Stimulated activated CD4-positive, alpha-beta T cell treated with anti-CD3 and anti-CD28 coated beads, Interleukin-1b, Interleukin-23, amount 100 ng/mL, for 4 hours (primary cell): ENCODE results near the gene FTO.

Source experiments
- DNase-seq, 2 donors: peaks; one replicate each; pipeline ENCODE4 v3.0.0-alpha.2; 2020; ENCODE audit warnings: low read depth in 2 of 2

Gene FTO

DNA sequence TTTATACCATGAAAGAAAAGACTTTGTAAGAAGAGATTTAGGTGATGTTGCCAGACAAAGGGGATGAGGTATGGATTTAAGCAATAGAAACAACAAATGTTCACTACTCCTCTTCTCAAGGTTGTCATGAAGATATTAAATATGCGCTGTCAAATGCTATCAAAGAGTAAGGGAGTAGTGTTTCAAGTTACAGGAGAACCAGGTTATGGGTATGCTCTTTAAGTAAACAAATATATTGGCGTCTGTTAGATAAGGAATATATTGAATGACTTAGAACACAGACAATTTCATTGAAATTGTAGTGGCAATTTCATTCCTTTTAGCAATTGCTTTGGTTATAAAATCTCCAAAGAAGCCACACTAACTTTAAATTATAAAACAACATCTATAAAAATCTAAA is 229.0 kb downstream of the FTO start:
- DNase-seq: no peak

- DNase-seq: no peak
Observed at GRCh38 chr16:53933407-53933806, 229.5 kb downstream of the FTO start.

GRCh38 chr16:53936052-53936451 is 232.1 kb downstream of the FTO start:
- DNase-seq: no peak

GRCh38 chr16:53936529-53936928 is 232.6 kb downstream of the FTO start:
- DNase-seq: no peak

DNA sequence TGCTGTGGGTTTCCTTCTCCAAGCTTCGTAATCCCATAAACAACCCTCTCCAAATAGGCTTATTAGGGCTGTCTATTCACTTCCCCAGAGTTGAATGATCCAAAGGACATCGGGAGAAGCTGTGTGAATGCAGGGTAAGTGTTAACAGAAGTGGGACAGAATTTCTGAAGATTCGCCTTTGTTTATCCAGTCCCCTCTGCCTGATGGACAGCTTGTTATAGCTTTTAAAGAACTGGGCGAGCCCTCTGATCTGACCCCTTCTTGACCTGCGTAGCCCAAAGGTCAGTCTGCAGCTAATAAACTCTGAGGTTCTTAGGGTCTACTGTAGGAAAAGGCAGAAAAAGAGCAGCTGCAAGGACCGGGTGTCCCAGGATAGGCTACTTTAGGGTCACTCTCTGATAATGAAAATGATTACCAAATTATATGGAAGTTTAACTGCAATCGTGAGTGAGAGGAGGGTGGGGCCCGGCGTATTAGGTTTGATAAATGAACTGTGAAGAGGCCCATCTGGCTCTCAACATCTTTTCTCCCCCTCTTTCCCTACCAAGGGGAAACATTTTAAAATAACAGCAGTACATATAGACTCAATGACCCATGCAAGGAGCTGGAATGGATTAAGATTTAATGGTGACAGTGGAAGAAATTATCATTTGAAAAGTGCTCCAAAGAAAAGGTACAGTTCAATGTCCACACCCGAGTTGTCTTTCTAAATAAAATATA is 233.4 kb downstream of the FTO start:
- DNase-seq: no peak

GRCh38 chr16:53944025-53944424 is 240.1 kb downstream of the FTO start:
- DNase-seq: no peak

DNA sequence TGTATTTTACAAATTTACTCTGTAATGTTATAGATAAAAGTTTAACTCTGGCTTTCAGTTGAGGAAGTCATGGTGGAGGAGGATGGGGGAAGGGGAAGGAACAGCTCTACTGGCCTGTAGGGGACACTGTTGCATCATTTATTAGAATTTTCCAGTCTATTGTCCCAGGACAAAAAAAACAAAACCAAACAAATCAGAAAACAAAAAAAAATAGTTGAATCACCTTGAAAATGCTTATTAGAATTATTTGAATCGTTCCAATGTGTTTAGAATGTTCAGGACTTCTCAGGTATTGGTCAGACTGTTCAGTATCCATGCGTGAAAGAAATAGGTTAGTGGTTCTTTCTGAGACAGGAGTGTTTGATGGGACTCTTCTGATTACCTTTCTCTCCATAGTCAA is 242.0 kb downstream of the FTO start:
- DNase-seq: no peak

- no peak for DNase-seq
Observed at GRCh38 chr16:53946746-53947386, 242.9 kb downstream of the FTO start.

- DNase-seq: no peak
Observed at GRCh38 chr16:53947642-53948041, 243.7 kb downstream of the FTO start.

GRCh38 chr16:53948326-53948725 is 244.4 kb downstream of the FTO start:
- no peak for DNase-seq

- DNase-seq: no peak
Observed at GRCh38 chr16:53948734-53949430, 244.9 kb downstream of the FTO start.

GRCh38 chr16:53949715-53950410 is 245.9 kb downstream of the FTO start:
- DNase-seq: no peak

DNA sequence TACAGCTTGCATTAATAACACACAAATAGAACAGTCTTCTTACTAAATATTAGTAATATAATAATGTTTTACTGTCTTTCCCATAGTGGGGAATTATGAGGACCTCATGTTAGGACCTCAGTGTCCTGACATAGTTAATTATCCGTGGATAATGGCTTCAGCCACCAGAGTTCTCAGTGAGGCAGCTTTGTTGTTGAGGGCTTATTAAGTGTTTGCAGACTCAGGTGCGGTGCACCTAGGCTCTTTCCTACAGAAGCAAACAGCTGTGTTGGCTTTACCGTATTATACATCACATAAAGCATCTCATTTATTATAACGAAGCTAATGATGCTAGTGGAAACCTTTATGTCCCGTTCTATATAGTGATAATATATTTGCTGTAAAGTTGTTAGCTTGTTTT is 246.7 kb downstream of the FTO start:
- DNase-seq: no peak

- no peak for DNase-seq
Observed at GRCh38 chr16:53952215-53953208, 248.6 kb downstream of the FTO start.

GRCh38 chr16:53953336-53953735 is 249.4 kb downstream of the FTO start:
- no peak for DNase-seq

GRCh38 chr16:53955221-53955875 is 251.4 kb downstream of the FTO start:
- no peak for DNase-seq

DNA sequence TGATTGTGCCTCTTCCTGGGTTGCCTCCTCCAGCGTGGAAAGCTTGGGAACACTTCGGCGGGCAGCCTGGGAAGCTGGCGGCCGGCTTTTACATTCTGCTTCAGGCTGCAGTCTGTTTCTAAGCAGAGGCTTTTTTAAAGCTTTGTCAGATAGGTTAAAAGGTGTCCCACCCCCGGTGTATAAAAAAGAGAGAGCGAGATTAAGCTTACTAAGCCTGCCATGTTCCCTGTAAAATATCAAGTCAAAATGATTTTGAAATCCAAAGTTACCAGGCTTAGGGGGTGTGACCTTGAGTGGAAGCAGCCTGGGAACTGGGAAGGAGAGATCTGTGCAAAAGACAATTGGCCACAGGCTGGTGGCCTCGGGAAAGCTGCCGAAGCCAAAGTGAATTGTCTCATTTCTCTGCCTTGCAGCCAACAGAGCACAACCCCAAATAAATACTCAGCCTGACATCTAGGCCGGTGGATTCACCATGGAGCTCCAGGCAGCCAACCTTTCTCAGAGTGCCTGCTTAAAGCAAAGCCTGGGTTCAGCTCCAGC is 254.5 kb downstream of the FTO start:
- DNase-seq: no peak

DNA sequence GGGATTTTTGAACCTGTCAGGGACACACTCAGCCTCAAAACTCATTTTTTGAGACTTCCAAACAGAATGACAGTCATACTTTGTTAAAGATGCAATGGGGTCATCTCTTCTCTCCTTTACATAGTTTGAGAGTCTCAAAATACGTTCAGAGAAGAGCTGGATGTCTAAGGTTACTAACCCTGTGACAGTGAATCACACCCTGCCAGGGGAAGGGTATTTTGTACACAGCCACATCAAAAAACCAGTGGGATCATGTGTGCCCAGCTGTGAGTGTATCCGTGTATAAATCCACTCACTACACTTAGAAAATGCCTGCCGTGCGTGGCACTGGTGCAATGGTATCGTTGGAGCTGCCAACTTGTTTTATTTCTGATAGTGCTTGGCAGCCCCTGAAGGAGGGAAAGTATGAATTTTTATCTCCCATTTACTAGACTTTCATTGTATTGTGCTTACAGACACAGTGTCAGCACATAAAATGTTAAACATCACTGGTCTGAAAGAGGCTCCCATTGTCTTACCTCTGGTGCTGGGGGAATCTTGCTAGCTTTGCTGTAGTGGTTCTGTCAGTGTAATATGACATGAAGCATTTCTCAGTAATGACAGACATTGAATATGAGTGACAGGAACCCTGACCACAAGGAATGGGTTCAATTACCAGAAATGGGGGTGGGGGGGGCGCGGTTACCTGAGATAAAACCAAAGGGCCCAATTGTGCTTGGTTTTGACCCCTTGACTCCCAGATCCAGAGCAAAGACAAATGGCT is 256.3 kb downstream of the FTO start:
- DNase-seq: no peak

DNA sequence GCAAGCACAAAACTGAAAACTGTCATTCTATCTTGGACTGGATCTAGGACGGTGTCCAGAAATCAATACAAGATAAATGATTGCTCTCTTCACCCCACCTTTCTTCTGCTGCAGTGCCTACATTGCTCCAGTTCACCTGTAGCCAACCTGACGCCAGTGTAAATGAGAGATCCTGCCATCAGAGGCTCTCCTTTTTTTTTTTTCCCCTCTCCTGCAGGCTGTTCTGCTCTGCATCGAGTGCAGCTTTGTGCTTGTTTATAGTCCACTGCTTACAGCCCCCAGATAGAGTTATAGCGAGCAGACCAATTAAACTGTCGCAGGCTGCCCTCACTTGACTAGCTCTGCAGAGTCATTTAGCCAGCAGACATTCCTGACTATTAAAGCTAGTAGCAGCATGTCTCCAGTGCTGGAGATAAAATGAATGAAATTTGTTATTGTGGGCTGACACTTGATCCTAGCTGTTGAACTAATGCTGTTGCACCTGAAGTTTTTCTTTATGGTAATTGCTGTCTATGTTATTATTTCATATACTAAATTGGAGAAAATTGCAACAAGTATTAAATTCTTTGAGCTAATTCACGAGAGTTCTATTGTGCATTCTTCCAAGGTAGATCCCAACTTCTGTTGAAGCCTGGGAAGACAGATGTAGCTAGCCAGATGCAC is 257.1 kb downstream of the FTO start:
- no peak for DNase-seq
